HG03354 (cell line): ENCODE measurements around the gene PIK3R4.

Experiments
- ATAC-seq: cut with Tn5 transposase; IDR thresholded peaks from one replicate; pipeline ENCODE4 v1.9.1; 2021; ENCODE audit warnings: mild to moderate bottlenecking; ENCODE audit not compliant: unreplicated experiment, poor library complexity, severe bottlenecking

The PIK3R4 gene

DNA sequence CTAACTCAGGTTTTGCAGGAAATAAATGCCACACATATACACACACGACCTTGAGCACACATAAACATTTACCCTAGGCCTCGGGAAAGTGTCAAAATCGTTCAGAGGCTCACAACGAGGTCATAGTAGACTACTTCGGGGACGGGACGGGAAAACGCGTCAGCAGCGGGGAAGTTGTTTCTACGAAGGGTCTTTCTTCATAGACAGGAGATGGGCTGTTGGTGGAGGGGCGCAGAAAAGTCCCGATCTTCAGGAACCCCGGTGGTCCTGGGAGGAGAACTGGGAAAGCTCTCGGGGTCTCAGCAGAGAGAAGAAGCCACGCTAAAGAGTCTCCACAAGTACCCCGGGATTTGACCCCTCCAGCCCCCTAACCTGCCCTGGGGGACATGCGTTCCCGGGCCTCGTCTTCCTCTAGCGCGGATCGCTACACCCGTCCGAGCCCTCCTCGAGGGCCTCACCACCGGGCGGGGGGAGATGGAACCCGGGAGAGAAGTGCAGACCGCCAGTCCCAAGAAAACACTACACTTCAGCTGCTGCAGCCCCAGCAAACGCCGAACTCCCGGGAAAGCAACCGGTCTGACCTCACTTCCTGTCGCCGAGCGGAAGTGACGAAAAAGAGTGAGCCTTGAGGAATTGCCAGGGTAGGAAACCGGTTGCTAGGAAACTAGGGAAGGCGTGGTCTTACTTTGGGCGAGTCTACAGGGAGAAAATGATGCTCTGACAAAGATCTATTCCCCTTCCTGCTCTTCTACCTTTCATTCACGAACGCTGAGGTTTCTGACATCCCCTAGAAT is at the start of gene PIK3R4:
Gene PIK3R4 (minus strand): TSS at position 584 of the 794 bp plus-strand sequence. CDS start 1,611 bp downstream, outside the sequence.
- peak; percentile 88 for ATAC-seq

DNA sequence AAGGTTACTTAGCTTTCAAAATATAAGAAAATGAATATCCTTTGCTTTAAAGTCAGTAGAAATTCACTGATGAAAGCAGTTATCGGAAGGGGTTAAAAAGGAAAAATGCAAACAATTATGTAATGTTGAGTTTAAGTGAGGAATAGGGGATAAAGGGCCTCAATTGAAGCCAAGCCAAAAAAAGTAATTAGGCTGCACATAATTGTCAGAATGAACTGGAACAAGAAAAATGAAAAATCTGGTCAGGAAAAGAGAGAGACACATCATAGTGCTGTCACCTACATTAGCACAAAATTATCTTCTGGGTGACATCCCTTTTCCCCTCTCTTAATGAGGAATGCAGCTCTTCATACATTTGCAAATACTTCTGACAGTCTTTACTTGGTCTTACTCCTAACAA is 48.8 kb upstream of the PIK3R4 start:
- no peak for ATAC-seq

DNA sequence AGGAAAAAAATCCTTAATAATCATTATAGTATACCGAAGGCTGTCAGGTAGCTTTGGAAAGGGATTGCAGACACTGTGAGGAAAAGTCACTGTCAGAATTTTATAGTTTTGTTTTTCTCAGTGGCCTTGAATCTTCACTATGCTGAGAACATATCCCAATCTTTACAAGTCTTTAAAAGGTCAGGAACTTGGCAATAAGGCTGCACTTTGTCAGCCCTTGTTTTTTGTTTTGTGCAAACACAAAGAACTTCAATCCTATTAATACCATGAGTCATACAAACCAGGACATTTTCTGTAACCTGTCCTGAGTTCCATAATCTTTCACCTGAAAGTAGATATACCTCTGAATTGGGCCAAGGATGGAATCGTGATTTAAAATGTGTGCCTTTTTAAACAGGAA is 45.6 kb upstream of the PIK3R4 start:
- no peak for ATAC-seq

DNA sequence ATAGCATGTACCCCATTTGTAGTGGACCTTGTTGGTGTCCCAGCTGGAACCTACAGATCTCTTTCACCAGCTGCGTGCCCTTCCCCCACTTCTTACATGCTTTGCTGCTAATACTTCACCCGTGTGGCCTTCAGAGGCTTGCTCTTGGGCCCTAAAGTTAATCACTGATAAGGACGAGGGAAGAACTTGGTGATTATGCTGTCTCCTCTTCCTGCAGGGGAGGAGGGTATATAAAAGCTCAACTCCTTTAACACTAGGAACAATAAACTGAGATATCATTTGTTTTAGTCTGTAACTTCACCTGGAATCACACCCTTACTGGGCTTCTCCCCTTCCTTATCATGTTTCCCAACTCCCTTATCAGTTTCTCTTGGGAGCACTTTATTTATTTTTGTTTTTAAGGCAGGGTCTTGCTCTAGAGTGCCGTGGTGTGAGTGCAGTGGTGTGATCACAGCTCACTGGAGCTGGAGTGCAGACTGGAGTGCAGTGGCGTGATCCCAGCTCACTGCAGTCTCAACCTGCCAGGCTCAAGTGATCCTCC is 43.2 kb upstream of the PIK3R4 start:
- ATAC-seq: no peak

DNA sequence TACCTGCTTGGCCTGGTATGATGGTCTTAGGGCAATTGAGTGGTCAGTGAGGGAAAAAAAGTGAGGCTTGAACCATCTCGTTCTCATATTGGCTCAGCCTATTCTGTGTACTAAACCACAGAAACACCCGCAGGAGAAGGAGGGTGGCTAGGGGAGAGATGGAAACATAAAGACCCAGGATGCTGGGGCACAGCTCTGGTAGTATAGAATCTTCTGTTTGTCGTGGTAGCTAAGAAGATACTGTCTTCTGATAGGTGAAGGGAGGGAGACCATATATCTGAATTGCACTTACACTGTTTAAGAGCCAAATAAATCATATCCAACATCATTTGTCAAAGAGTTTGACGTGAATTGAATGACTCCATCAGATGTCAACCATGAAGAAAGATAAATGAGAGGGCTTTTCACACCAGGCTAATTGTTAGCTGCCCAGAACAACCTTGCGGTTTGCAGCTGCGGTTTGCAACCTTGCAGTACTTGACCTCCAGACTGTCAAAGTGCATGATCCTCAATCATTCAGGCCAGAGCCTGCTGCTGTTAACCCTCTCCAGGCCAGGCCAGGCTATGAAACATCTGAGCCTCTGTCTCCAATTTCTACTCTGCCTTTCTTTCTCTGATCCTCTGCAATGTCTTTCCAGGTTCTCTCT is 40.9 kb upstream of the PIK3R4 start:
- ATAC-seq: no peak

DNA sequence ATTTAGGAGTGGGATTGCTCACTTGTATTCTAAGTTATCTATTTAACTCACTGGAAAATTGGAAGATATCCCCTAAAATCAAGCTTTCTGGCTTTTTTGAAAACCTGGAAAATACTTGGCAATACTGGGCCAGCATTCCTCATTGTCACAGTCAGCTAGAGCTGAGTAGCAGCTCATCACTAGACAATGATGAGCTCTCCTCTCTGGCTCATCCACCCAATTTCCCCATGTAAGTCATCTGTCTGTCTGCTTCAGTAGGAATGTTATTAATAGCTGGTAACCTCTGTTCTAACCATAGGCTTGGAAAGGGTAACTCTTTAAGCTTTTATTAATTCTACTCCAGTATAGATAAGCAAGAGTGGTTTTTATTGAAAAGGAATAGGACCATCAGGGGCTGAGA is 39.7 kb upstream of the PIK3R4 start:
- no peak for ATAC-seq

DNA sequence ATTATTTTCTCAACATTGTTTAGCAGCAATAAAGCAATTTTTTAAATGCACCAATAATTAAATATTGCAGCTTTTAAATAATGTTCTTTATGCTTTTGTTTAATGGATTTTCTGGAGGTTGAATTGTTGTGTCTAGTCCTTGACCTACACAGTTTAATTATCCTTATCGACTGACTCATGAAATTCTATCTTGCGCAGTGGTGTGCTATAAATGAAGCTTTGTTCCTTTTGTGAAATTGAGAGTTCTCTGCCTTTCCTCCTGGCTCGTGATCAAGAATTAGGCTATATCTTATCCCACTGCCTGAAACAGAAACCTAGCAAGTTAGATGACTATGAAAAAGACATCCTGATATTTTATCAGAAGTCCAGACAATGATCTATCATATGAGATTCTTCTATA is 37.0 kb upstream of the PIK3R4 start:
- ATAC-seq: no peak

DNA sequence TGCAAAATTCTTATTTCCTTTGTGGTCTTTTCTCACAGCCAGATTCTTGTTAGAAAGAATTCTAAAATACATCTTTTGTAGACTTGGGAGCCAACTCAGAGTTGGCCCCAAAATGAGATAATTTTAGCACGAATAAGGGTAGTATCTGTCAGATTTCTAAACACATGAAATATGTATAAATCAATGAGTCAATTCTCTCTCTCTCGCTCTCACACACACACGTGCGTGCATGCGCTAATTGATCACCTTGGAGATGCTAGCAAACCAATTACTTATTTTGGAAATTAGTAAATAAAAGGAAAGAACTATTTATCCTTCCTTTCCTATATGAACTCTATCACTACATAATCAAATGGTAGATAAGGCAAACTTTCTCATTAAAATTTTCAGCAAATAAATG is 32.9 kb upstream of the PIK3R4 start:
- peak; percentile 41 for ATAC-seq

DNA sequence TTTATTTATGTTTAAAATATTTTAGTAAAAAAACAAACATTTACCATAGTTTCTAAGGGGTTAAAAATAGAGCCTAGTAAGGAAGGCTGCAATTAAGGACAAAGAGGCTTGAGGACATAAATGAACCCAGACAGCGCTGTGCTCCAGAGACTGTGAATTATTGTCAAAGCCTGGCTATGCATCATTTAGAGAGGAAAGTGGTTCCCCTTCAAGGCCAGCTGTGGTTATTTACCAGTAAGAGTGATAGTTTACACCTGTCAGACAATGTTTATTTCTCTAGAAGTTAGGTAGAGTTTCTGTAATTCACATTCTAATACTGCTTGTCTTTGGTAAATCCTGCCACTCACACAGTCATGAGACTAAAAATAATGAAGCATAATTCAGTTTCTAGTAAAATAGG is 32.4 kb upstream of the PIK3R4 start:
- peak; percentile 96 for ATAC-seq

DNA sequence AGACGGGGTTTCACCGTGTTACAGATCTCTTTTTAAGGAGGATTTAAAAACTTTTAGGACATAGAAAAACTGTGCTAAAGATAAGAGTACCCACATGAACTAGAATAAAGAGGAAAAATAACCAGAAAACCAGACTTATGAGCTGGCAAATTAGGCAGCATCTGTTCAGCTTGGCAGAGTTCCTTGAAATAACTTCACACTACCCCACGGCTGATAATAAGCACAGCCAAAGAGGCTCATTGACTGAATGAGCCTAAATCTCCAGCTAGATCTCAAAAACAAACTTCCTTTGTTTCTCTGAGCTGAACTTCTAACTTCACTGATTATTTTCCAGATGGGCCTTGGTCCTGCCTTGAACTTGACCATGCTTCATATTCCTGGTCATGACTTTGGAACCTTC is 26.7 kb upstream of the PIK3R4 start:
- ATAC-seq: no peak

DNA sequence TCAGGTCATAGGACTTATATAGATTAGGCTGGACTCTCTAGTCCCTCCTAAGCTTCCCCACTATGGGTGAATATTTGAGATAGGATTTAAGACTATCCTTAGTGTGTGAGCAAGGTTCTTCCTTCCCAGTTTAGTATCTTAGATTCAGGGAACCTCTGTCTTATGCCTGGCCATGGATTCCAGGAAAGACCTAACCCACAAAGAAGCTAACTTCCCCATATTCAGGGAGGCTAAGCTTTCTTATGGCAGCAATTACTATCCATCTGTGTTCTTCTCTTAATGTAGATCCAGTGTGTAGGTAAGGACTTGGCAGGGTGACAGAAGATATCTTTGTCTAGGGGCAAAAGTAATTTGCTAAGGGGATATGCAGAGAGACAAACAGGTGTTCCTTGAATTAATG is 25.5 kb upstream of the PIK3R4 start:
- no peak for ATAC-seq

DNA sequence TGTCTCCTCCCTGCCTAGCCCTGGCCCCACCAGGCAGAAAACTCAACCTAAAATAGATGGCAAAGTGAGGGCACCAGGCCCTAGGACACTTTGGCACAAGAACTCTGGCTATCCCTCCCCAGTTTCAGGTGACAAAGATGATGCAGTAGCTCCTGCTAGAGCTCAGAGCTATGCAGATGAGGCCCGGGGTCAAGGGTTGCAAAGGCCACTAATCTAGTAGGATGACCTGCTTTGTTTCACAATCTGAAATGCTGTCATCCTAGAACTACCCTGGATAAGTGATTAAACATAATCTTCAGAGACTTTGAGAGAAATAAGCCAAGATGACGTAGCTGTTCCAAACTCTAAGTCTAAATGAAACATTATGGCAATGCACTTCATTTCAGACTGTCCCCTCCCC is 24.0 kb upstream of the PIK3R4 start:
- no peak for ATAC-seq

DNA sequence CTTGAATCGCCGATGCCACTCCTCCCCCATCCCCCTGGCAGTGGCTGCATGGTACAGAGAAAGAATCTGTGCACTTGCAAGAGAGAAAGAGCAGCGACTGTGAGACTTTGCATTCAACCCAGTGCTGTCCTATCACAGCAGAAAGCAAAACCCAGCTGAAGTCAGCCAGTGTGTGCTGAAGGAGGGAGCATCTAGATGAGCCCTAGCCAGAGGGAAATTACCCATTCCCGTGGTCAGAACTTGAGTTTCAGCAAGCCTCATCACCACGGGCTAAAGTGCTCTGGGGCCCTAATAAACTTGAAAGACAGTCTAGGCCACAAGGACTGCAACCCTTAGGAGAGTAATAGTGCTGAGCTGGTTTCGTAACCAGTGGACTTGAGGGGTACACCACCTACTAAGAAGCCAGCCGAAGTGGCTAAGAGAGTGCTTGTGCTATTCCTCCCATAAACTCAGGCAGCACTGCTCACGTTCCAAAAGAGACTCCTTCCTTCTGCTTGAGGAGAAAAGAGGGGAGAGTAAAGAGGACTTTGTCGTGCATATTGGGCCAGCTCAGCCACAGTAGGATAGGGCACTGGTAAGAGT is 15.2 kb upstream of the PIK3R4 start:
- no peak for ATAC-seq

DNA sequence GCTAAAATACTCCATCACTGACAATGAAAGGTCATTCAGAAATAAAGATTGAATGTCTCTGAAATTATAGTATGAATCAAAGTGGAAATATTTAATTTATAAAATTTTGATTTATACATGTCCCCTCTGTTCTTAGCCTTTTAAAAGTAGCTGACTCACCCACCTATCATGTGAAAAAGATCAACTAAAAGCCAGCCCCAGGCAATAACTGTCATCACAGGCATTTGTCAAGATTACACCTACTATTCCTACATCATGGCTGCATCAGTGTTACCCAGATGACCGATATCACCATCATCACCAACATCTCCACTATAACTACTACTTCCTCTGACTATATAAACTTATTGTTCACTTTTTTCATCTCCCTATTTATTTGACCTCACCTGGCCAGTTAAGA is 14.3 kb upstream of the PIK3R4 start:
- ATAC-seq: no peak

DNA sequence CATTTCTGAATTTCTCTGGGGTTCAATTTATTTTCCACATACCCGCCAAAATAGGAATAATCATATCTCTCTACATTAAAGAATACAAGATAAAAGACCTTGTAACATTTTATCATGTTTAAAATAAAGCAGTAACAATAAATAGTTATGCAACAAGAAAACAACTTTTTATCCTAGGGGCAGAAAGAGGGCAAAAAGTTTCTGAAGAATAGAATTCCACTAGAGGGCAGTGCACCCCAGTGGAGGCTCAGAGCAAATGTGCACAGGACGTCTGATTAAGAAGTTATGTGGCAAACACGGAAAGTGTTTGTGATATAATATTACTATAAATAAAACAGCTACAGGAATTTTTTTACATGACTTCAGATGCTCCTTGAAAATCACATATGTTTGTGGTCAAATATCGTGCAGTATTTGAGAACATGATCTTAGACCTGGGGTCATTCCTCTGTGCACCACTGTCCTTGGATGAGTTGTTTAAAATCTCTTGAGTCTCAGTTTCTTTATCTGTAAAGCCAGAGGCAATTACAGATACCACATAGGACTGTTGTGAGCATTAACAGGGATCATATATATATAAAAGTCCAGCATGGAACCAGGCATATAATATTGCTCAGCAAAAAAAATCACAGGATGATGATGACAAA is 13.2 kb upstream of the PIK3R4 start:
- peak; percentile 78 for ATAC-seq

DNA sequence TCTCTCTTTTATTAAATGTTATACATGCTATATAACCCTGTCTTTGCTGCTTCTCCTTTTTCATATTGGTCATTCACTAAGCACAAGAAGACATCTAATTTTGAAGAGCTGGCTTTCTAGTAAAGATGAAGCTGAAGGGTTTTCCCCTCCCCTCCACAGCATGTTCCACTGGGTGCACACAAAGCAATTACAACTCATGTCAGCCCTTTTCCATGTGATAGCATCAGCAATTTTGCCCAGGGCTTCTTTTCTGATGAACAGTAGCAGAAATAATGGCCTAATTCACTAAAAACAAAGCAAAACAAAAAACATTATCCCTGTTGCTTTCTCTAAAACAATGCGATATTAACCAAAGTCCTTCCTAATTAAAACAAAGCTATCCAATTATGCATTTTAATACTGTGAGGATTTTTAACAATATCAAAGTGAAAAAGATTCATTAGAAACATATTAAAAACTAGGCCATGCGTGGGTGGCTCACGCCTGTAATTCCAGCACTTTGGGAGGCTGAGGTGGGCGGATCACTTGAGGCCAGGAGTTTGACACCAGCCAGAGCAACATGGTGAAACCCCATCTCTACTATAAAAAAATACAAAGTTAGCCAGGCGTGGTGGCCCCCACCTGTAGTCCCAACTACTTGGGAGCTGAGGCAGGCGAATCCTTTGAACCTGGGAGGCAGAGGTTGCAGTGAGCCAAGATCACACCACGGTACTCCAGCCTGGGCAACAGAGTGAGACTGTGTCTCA is 12.2 kb upstream of the PIK3R4 start:
- no peak for ATAC-seq

DNA sequence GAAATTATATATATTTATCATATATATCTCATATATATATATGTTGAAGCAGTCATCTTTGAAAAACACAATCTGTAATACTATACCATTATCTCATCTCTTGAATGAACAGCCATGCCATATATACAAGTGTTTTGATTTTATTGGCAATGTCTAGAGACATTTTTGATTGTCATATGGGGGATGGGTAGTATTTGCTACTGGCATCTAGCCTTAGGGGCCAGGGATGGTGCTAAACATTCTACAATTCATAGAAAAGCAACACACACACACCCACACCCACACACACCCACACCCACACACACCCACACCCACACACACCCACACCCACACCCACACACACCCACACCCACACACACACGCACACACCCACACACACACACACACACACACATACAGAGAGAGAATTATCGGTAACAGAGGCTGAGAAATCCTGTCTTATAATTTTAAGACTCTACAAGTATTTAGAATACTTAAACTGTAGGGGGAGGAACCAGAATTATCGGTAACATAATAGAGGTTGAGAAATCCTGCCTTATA is 11.1 kb upstream of the PIK3R4 start:
- ATAC-seq: no peak

DNA sequence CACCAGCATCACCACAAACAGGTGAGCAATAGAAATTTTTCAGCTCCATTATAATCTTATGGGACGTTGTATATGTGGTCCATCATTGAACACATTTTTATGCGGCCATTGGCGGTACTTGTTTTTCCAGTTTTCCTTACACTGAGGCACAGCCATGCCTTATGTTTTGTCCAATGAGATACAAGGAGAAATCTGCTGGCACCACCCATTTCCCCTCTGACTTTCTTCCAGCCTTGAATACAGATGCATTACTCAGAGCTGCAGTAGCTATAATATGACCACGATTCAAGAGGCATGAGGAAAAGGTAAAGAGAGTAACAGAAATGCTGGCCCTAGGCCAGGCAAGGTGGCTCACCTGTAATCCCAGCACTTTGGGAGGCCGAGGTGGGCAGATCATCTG is 9.0 kb upstream of the PIK3R4 start:
- ATAC-seq: no peak

DNA sequence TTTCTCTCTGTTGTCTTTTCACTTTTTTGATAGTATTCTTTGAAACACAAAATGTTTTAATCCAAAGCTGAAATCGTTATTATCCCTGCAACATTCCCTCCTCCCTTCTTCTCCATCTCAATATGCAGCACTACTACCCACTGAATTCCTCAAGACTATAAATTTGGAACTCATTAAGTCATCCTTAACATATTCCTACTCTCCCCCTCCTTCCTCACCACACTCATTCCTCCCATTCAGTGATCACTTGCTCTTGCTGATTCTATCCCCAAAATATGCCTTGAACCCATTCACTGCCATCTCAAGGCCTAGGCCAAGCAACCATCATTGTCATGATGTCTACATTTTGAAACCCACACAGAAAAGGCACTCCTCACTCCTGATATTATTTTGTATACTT is 2.4 kb upstream of the PIK3R4 start:
- ATAC-seq: no peak
